Mesenteric fat pad (tissue), 1 donor: ENCODE results near the gene OR12D3. TPM values are rescaled to one million over a fixed set of nuclear protein-coding genes. Genes with fewer than 3 reads are reported as not detected.
"Not testable (repeated sequence)": the region's sequence is repeated elsewhere in the genome, so short reads cannot be mapped to it uniquely, and the experiment has no call there.

Experiments used
- DNase-seq: peaks from one replicate; pipeline ENCODE4 v3.0.0-alpha.2; 2020; ENCODE audit warnings: low spot score
- long read RNA-seq: library from polyadenylated mRNA; unstranded; transcript quantifications from one replicate; pipeline ENCODE4 v2.0.0, GENCODE V29; 2020
- total RNA-seq: library from RNA; stranded (reverse); fragmentation: NEBNext Ultra II Directional; extraction: Animal tissue kit (Norgen Biotek cat#: 25700); gene quantifications from one replicate; pipeline ENCODE4 v1.2.1, GENCODE V29; 2021
- donor health status: DM: yes; HTN: yes; CAD: no.

Gene OR12D3, protein sequence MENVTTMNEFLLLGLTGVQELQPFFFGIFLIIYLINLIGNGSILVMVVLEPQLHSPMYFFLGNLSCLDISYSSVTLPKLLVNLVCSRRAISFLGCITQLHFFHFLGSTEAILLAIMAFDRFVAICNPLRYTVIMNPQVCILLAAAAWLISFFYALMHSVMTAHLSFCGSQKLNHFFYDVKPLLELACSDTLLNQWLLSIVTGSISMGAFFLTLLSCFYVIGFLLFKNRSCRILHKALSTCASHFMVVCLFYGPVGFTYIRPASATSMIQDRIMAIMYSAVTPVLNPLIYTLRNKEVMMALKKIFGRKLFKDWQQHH
- not detected for total RNA-seq
- long read RNA-seq = 0 reads

DNA sequence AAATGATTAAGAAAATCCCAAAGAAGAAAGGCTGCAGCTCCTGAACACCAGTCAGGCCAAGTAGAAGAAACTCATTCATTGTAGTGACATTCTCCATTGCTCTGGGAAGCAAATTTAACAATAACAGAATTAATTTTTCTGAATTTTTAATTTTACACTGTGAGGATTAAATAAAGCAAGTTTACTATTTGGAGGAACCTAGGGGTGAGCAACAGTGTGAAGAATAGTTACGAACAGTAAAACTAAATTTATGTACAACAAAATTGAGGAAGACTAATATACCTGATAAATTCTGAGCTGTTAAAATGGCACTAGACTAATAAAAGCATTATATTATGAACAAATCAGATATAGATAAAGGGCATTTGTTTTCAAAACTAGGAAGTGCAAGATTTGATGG lies at the start of gene OR12D3:
OR12D3 (minus strand) TSS at position 101 of the 400 bp plus-strand sequence; CDS start at position 97, 4 bp downstream.
- no peak for DNase-seq

DNA sequence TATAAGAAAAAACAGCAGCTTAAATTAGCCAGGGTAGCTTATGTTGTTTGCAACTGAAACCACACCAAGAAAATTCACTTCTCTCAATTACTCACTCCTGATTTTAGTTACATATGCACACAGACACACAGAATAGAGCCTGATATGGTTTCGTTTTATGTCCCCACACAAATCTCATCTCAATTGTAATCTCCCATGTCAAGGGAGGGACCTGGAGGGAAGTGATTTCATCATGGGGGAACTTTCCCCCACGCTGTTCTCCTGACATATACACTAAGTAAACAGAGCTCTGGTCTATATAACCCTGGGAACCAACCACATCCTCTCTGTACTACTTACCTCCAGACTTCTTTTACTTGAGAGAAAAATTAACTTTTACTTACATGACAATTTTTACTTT lies 49.5 kb upstream of the OR12D3 start:
- no peak for DNase-seq

DNA sequence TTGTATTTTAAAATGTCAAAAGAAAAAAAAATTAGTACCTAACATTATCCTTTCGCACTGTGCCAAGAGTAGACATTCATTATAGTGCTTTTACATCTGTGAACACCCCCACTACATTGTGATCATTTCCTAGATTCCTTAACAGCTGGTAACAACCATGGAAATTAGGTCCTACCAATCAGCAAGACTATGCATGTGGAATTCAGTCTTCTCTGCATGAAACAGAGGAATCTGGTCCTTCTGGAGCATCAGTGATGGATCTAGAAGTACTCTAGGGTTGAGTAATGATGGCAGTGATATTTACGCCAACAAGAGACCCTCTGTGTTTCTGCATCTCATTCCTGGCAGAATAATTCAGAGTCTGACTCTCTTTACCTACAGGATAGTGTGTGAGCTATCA lies 49.1 kb upstream of the OR12D3 start:
- no peak for DNase-seq

DNA sequence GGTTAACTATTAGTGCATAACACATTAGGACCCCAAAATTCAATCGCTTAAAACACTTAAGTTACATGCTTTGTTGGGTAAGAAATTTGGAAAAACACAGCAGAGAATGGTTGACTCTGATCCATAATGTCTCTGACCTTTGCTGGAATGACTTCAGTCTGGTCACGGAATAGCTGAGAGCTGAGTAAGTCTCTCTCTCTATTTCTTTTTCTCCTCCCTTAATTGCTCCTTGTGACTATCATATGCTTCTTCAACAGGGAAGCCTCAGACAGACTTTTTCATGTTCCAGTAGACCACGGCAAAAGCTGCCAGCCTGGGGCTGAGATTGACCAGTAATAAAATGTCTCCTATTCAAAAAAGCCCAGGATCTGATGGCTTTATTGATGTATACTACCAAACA lies 44.4 kb upstream of the OR12D3 start:
- no peak for DNase-seq

DNA sequence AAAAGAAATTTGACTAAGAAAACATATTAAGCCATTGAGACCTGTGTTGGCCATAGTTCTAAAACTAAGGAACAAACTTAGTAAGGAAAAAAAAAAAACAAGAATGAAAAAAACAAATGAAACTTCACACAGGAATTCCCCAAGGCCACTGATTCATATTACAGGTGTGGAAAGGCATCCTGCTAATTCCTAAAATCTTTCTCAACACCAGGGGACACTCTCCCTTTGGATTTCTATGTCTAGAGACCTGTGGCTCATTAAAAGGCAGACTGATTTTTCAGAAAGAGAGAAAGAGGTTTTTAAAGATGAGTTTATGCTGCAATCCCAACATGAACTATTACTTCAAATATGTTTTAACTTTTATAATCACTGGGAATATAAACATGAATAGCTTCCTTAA lies 39.5 kb upstream of the OR12D3 start, which contains the start of gene OR12D1:
OR12D1 (plus strand) TSS at position 341 of the 400 bp plus-strand sequence.
- no peak for DNase-seq

DNA sequence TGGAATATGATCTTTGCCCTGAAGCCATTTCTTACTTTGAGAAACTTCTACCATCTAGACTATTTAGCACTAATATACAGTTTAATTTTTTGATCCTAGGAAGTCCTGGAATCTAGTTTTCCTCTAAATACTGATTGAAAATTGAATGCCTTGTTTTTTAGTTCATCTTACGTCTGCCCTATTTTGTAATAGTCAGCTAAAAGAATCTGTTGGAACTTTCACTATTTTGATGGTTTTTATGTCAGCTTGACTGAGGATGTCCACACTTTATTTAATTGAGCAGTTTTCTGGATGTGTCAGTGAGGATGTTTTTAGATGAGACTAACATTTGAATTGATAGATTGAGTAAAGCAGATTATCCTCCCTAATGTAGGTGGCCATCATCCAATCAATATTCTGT lies 28.7 kb upstream of the OR12D3 start:
- no peak for DNase-seq

DNA sequence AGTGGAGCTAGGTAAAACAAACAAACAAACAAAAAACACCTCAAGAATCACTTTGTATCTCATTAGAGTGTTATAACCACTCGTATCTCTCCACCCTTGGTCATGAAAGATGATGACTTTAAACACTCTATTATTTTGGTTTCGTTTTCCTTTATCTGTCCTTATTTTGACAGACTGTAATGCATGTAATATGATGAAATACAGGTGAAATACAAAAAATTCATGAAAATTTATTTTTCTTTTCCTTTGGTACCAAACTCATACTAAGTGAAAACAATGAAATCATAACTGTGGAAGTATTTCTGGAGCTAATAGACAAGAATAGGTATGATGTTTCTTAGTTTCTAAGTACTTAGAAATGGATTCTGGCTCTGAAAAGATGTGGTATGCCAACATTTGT lies 24.4 kb upstream of the OR12D3 start:
- no peak for DNase-seq

DNA sequence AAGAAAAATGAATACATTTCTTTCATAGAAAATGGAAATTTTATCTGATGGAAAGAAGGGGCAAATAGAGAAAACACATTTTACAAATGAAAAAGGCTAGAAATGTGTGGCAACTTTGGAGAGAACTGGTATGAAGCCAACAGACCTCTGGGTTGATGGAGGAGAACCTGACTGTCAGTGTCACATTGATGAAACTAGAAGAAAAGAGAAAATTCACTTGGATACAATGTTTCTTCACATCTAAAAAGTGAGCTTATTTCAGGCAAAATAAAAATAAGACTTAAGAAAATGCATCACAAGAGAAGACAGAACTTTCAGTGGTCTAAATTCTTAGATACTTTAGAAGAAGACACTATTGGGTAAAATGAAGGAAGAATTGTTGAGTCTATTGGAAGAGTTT lies 20.2 kb upstream of the OR12D3 start, which contains the start of gene OR12D2:
OR12D2 (plus strand) TSS at position 301 of the 400 bp plus-strand sequence. CDS start 1,069 bp downstream, outside the sequence.
- no peak for DNase-seq

DNA sequence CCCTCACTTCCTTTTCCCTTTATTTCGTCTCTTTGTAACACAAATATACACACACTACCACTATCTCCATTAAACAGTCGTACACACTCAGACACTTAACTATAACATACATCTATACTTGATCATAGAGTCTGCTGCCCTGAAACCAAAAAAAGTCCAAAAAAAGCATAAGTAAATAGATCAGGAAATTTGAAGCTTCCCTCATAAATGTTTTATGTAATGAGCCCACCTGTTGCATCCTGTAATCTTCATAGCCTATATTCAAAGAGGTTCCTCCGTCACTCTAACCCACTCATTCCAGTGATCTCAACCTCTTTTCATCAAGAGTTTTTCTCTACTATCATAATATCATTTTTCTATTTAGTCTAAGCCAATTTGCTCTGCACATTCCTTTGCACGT lies 13.4 kb upstream of the OR12D3 start:
- no peak for DNase-seq

DNA sequence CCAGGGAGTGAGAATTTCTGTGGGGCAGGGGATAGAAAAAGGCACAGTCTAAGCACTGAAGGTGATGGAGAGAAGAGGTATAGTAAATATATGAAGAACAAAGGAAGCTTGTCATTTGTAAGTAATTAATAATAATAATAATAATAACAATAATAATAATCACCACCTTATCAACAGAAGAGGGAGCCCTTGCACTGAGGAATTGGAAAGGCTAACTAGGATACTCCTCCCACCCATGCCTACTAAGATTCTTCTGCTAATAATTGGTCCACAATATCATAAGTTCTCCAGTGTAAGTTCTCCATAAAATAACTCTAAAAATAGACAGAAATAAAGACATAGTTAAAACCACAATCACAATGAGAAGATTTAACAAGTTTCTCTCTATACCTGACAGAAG lies 912 bp upstream of the OR12D3 start:
- no peak for DNase-seq

DNA sequence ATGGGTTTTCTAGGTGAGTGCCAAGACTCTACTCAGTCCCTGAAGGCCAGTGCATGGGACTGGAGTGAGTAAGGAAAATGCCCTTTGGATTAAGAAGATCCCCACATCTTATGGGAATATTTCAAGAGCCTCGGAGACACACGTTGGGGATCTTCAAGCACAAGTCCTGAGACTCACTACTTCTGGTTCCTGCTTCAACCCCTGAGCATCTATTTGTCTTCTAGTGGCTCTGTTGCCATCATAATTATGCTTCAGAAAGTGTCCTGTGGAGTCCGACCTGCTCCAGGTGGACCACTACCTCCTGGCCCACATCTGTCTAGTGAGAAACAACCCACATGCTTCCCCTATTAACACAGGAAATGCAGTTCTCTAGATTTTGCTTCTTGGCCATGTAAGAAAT lies 6.3 kb downstream of the OR12D3 start, which contains the start of gene OR5V1:
OR5V1 (minus strand) TSS at position 101 of the 400 bp plus-strand sequence. CDS start 12,670 bp downstream, outside the sequence.
- DNase-seq = no peak

DNA sequence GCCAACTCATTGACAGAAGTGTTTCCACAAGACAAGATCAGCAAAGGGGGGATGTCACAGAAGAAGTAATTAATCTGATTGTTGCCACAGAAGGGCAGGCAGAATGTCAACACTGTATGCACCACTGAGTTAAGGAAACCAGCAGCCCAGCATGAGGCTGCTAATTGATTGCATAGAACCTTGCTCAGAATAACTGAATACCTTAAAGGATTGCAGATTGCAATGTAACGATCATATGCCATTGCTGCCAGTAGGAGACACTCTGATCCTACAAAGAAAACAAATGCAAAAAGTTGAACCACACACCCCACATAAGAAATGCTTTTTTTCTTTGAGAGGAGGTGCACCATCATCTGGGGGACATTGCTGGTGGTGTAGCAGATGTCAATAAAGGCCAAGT lies 19.5 kb downstream of the OR12D3 start:
- DNase-seq = no peak

DNA sequence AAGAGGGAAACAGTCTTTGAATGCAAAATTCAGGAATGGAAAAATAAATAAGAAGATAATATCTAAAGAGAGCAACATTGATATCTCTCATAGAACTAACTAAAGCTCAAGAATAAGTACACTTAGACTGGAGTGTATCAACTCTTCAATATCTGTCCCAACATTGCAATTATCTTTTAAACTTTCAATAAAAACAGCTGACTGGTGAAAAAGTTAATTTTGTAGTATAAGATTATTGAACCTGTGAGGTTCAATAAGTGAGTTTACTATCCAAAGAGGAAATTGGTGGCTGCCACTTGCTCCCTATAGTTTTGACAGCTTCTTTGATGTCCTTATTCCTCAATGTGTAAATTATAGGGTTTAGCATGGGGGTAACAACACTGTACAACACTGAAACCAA lies 20.1 kb downstream of the OR12D3 start:
- no peak for DNase-seq

DNA sequence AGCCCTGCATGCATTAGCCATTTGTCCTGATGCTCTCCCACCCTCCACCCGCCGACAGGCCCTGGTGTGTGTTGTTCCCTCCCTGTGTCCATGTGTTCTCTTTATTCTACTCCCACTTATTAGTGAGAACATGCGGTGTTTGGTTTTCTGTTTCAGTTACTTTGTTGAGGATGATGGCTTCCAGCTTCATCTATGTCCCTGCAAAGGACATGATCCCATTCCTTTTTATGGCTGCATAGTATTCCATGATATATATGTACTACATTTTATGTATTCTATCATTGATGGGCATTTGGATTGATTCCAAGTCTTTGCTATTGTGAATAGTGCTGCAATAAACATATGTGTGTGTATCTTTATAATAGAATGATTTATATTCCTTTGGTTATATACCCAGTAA lies 25.7 kb downstream of the OR12D3 start:
- not testable (repeated sequence) for DNase-seq

DNA sequence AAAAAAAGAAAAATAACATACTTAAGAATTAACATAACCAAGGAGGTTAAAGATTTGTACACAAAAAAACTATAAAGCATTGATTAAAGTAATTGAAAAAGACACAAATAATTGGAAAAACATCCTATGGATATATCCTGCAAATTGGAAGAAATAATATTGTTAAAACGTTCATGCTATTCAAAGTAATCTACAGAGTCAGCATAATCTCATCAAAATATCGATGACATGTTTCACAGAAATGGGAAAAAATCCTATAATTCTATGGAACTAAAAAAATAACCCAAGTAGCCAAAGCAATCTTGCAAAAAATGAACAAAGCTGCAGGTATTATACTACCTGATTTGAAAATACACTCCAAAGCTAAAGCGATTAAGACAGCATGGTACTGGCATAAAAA lies 29.7 kb downstream of the OR12D3 start:
- no peak for DNase-seq

DNA sequence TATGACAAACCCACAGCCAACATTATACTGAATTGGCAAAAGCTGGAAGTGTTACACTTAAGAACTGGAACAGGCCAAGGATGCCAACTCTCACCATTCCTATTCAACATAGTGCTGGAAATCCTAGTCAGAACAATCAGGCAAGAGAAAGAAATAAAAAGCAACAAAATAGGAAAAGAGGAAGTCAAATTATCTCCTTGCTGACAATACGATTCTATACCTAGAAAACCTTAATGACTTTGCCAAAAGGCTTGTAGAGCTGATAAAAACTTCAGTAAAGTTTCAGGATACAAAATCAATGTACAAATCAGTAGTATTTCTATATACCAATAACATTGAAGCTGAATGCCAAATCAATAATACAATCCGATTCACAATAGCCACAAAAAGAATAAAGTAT lies 38.8 kb downstream of the OR12D3 start:
- no peak for DNase-seq

DNA sequence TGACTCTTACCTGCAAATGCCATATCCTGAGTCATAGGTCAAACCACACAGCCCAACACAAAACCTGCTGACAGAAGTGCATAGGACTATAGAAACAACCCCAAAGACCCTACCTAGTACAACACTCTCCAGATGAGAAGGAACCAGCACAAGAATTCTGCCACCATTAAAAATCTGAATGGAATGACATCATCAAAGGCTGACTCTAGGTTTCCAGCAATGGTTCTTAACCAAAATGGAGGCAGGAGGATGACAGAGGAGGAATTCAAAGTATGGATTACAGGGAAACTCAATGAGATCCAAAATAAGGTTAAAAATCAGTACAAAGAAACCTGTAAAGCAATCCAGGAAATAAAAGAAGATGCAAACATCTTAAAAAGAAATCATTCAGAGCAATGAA lies 42.4 kb downstream of the OR12D3 start:
- no peak for DNase-seq

DNA sequence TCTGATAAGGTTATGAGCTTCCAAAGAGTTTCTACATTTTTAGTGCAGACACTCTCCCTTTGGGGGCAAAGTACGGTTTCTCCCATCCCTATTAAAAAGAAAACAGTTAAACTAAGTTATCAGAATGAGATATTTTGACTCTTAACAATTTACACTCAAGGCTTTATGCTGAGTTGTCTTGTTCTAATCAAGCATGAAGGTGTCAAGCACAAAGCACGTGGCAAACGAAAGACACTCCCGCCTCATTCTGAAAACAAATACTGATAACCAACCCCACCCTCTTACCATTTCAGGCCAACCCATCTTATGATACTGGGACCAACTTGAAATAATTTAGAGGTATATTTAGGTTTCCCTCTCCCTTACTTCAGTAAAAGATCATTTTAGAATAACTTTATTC lies 49.3 kb downstream of the OR12D3 start:
- no peak for DNase-seq

Other genes starting within 250 kb of the OR12D3 start
- not detected for gene OR2J2, start 204.4 kb downstream of the OR12D3 start, total RNA-seq
- gene OR14J1, start 73.6 kb downstream of the OR12D3 start, total RNA-seq = not detected
- not detected for gene OR5V1, start 6.4 kb downstream of the OR12D3 start, total RNA-seq
- not detected for gene OR12D2, start 20.3 kb upstream of the OR12D3 start, total RNA-seq
- not detected for gene OR12D1, start 39.6 kb upstream of the OR12D3 start, total RNA-seq
- gene OR10C1, start 64.0 kb upstream of the OR12D3 start, total RNA-seq = not detected
- not detected for gene OR11A1, start 81.8 kb upstream of the OR12D3 start, total RNA-seq
- not detected for gene OR2H1, start 81.9 kb upstream of the OR12D3 start, total RNA-seq
- not detected for gene MAS1L, start 112.7 kb upstream of the OR12D3 start, total RNA-seq
- gene UBD, start 184.4 kb upstream of the OR12D3 start, total RNA-seq = not detected
- not detected for gene OR2H2, start 209.8 kb upstream of the OR12D3 start, total RNA-seq